HG02763 (cell line): Measurements from ENCODE around the gene TRAPPC5.

ENCODE experiments used
- ATAC-seq: cut with Tn5 transposase; IDR thresholded peaks from one replicate; pipeline ENCODE4 v1.9.1; 2021; ENCODE audit warnings: mild to moderate bottlenecking, moderate library complexity; ENCODE audit not compliant: unreplicated experiment

The TRAPPC5 gene

DNA sequence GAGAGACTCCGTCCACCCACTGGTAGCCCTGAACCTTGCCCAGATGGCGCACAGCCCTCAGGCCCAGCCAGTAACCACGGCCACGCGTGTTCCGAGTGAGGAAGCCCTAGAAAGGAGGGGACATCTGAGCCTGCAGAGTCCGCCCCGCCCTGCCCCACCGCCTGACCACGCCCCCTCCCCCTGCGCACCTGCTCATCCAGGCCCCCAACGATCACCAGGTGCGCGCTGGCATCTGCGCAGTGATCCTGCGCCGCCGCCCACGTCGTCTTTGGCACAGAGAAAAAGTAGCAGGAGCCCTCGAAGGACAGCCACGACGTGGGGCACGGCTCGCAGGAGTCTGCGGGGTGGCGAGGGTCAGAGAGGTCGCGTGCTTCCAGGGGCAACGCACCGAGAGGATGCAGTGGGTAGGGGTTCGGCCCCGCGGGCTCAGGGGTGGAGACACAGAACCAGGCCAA lies 49.2 kb downstream of the TRAPPC5 start:
- no peak for ATAC-seq

DNA sequence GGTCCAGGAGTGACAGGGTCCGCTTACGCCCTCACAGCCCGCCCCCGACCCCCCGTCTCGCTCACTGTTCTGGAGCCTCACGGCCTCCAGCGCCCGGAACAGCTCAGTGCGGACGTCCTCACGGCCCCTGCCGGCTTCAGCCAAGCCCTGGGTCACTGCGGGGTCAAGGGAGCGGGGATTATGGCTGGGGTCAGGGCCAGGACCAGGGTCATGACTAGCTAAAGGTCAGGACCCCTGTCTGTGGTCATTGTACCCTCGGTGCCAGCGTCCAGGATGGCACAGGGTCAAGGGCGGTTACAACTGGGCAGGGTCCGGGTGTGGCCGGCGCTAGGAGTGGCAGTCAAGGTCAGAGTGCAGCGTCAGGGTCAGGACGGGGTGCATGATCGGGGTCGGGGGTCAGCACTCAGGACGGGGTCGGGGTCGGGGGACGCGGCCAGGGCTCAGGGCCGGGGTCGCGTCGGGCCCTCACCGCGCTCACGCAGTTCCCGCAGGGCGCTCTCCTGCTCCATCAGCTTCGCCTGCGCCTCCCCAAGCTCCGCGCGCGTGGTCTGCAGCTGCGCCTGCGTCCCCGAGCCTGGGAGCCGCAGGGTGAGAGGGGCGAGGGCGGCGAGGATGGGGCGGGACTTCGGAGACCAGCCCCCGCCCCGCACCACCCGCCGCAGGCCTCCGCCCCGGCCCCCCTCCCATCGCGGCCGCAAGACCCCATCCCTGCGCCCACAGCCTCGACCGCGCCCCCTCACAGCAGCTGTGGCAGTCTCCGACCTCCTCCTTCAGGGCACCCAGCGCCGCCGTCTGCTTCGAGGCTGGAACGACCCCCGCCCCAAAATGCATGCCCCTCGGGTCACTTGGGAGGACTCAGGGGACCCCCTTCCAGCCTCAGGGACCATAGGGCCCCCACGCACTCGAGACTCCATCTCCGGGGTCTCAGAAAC lies 49.9 kb downstream of the TRAPPC5 start:
- no peak for ATAC-seq

DNA sequence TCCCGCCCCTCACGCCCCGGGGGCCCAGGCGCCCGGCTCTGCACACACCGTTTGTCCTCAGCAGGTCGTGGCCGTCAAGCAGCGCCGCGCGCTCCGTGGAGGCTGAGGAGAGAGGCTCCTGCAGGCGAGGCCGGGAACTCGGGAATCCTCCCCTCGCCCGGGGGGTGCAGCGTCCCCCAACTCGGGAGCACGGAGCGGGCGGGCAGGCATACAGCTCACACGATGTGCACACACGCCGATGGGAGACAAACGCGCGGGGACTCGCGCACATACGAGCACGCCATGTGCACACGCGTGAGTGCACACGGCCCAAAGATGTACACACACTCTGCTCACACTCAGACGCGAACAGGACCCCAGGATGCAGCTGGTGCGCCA lies 50.6 kb downstream of the TRAPPC5 start:
- no peak for ATAC-seq

DNA sequence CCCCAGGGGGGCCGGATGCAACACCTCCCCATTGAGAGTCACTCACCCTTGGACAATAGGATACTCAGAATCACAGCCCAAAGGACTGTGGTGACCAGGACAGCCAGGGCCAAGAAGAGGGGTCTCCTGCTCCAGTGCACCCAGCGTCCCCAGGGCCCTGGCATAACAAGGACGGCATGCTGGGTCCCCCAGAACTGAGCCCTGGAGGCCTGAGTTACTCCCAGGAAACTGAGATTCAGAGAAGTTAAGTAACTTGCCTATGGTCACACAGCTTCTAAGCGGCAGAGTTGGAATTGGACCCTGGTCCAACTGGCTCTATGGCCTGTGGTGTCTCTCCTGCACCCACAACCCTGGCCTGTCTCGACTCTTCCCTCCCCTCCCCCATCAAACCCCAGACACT lies 51.0 kb downstream of the TRAPPC5 start:
- ATAC-seq, result no peak

DNA sequence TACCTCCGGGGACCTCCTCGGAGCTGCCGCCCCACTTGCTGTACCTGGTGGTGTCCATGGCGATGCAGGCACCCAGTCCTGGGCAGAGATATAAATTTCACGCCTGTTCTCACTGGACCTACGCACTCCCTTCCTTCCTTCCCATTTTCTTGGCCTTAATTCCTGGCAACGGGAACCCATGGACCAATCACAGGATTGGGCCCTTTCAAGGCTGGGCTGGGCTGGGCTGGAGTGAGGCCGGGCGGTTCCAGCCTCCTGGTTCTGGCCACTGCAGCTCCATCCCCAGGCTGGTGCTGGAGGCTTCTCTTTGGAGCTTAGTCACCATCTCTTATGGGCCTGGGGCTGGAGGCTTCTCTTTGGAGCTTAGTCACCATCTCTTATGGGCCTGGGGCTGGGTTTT lies 51.4 kb downstream of the TRAPPC5 start, which contains the start of gene CLEC4G:
TSS of gene CLEC4G (minus strand) at position 66 of the 400 bp plus-strand sequence. CDS start at position 58, 8 bp downstream.
- ATAC-seq, result no peak

DNA sequence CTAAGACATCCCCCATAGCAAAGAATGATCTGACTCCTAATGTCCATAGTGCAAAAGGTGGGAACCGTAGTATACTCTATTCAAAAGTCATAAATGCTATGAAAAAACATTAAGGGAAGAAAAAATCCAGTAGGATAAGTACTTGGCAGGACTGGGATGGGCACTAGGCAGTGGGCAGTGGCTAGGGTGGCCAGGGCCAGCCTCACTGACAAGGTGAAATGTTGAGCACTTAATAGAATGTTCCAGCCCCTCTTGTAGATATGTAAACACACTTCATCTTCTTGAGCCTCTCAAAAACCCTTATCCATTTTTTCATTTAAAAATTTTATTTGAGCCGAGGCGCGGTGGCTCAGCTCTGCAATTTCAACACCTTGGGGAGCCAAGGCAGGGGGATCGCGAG lies 52.7 kb downstream of the TRAPPC5 start:
- ATAC-seq, result no peak

DNA sequence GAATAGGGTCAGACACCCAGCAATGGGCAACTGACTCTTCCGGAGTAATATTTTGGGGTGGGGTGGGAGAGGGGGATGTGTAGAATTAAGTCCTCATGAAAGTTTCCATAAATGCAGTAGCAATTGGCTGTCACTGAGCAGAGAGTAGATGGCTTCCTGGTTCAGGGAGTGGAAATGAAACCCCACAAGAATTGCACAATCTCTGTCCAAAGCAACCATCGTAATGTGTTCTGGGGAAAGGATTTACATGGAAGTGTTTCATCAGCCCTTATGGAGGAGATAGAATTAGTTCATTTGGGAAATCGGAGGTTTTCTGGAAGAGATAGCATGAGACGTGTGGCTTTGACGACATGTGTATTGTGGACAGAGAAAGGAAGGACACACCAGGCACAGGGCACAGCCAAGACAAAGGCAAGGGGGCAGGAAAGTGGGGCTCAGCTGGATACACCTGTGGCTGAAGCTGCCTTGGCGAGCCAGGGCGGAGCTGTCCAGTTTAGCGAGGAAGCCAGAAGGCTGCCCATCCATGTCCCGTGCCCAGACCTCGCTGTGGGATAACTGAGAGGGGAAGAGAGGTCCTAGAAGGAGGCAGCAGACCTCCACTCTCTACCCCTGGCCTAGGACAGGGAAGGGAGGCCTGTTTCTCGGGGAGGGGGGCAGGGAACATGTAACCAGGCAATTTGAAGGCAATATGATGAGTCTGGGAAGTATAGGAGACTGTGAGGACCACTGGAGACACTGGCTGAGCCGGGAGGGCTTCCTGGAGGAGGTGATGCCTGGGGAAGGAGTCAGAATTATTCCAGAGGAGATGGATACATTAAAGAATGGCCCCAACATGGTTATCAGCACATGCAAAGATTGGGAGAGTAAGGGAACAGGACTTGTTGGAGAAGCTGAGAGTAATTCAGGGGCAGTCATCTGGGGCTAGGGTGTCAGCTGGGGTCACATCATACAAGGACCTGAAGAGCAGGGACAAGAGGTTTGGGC lies 53.9 kb downstream of the TRAPPC5 start:
- ATAC-seq, result no peak

DNA sequence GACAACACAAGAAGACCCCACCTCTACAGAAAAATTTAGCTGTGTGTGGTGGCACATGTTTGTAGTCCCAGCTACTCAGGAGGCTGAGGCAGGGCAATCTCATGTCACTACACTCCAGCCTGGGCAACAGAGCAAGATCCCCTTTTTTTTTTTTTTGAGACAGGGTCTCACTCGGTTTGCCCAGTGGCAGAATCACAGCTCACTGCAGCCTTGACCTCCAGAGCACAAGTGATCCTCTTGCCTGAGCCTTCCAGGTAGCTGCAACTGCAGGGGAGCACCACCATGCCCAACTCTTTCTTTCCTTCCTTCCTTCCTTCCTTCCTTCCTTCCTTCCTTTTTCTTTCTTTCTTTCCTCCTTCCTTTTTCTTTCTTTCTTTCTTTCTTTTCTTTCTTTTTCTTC lies 55.5 kb downstream of the TRAPPC5 start:
- no peak for ATAC-seq

DNA sequence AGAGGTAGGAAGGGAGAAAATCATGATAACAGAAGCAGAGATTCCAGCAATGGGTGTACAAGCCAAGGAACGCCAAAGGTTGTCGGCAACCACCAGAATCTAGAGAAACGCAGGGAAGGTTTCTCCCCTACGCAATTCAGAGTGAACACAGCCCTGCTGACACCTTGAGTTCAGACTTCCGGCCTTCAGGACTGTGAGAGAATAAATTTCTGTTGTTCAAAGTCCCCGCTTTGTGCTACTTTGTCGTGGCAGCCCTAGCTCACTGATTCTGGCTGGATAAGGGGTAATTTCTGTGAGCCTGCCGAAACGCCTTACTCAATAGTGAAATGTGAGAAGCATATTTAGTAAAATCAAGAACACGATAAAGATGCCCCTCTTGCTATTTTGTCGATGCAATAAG lies 56.6 kb downstream of the TRAPPC5 start:
- ATAC-seq, result no peak
